Natural killer cell (primary cell): ENCODE data around the gene ETV6. TPM values are rescaled to one million over a fixed set of nuclear protein-coding genes. Genes with fewer than 3 reads are reported as not detected.

ENCODE experiments used
- ATAC-seq, 3 donors: fragments of 150-1000 bp in 2 of 3; fragments of 200-7000 bp in 1 of 3; cut with Tn5 transposase; 1 replicate in 1 of 3; 2 replicates in 2 of 3; pipeline ENCODE4 v1.10.0; 2021; ENCODE audit warnings: mild to moderate bottlenecking in 2 of 3, moderate library complexity in 2 of 3
- DNase-seq, 2 donors: peaks; one replicate each; pipeline versions ENCODE4 v3.0.0 to v3.0.0-alpha.2; 2013 to 2021; ENCODE audit warnings: mixed read lengths in 1 of 2
- H3K27ac ChIP-seq: one replicate; pipeline ENCODE4 v1.5.1; 2013; ENCODE audit warnings: mild to moderate bottlenecking, low read length
- H3K27me3 ChIP-seq: one replicate; pipeline ENCODE4 v1.6.1; 2013; ENCODE audit warnings: low read length; ENCODE audit not compliant: control insufficient read depth, insufficient read depth
- H3K36me3 ChIP-seq: one replicate; pipeline ENCODE4 v1.6.1; 2013; ENCODE audit warnings: low read length; ENCODE audit not compliant: control insufficient read depth, insufficient read depth
- H3K4me1 ChIP-seq: one replicate; pipeline ENCODE4 v1.6.1; 2013; ENCODE audit warnings: low read length; ENCODE audit not compliant: control insufficient read depth, insufficient read depth
- H3K4me3 ChIP-seq: one replicate; pipeline ENCODE4 v1.5.1; 2013; ENCODE audit warnings: low read length
- H3K9me3 ChIP-seq: one replicate; pipeline ENCODE4 v1.6.1; 2013; ENCODE audit warnings: low read length; ENCODE audit not compliant: control insufficient read depth, insufficient read depth
- H3K27ac Mint-ChIP-seq, 2 donors: one replicate each; pipeline ENCODE4 v1.8.0; 2022; ENCODE audit warnings: mild to moderate bottlenecking in 2 of 2, mixed read lengths in 2 of 2, moderate library complexity in 1 of 2
- H3K27me3 Mint-ChIP-seq, 2 donors: one replicate each; pipeline ENCODE4 v1.8.0; 2022; ENCODE audit warnings: low read depth in 2 of 2, mixed read lengths in 2 of 2
- H3K36me3 Mint-ChIP-seq: one replicate; pipeline ENCODE4 v1.8.0; 2022; ENCODE audit warnings: mixed read lengths
- H3K4me1 Mint-ChIP-seq, 2 donors: one replicate each; pipeline ENCODE4 v1.8.0; 2022; ENCODE audit warnings: mixed read lengths in 2 of 2
- H3K4me3 Mint-ChIP-seq: one replicate; pipeline ENCODE4 v1.8.0; 2022; ENCODE audit warnings: mild to moderate bottlenecking, moderate library complexity, mixed read lengths
- H3K9me3 Mint-ChIP-seq, 2 donors: one replicate each; pipeline ENCODE4 v1.8.0; 2022; ENCODE audit warnings: mixed read lengths in 2 of 2
- whole genome bisulfite sequencing: methylation state at CpG from one replicate; pipeline ENCODE4 v1.1.7; 2013; ENCODE audit warnings: missing lambda C conversion rate; ENCODE audit not compliant: insufficient coverage; 5-methylcytosine and 5-hydroxymethylcytosine counted together
- intact Hi-C: fragments of 100-400 bp; cut with micrococcal nuclease; formaldehyde crosslinking; loops from one replicate; pipeline ENCODE4 v1.14.2; 2022
- total RNA-seq, 4 donors: library from RNA; stranded (reverse); fragments of 120-200 nt in 1 of 4; gene quantifications; one replicate each; pipeline versions ENCODE4 v1.2.3 to v1.2.4, GENCODE V29; 2013 to 2022
- TF ChIP-seq, protein P1 (sequence below): fragments of 200-600 bp; IDR thresholded peaks from one replicate; pipeline ENCODE4 v1.8.0; 2022; ENCODE audit warnings: antibody characterized with exemption

ETV6 gene
- total RNA-seq, 3 donors from 2014 or later (not counting 1 experiment from before 2014, with no cell fraction given) = 38.9 to 49.5 (median 40.6) TPM

DNA sequence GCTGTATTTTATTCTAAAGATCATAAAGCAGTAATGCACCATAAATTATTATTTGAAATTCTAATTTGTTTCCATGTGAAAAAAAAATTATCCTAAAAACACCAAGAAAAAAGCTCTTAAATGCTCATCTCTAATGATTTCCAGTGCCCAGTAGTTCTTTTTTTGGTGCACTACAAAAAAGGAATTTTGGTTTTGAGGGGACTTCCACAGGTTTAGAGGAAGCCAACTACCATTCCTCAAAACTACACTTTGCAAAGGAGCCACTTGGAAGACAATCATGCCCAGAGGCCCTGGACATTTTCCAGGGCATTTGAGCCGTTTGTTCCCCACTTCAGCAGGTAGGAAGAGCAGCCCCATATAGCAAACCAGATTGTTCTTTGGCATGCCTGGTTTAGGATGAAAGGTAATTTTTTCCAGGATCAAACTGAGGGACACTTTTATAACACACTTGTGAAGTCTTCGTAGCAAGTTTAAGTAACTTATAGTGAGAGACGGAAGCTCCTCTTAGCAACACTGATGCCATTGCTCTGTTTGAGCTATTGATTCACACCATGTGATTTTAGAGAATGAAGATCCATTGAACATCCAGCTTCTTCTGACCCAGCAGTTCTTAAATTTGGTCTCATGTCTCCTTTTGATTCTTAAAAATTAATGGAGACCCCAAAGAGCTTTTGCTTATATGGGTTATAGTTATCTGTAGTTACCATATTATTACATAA is 187.9 kb downstream of the ETV6 start:
- H3K4me3 ChIP-seq = no peak overlapping the region
- WGBS = 91% methylated on average over 3 of the region's 3 CpGs
- peak overlapping the region; percentile 10 for H3K27ac ChIP-seq
- ATAC-seq = no peak
- no peak overlapping the region for H3K27ac Mint-ChIP-seq
- no peaks in the 10 kb centered on the region for H3K9me3 ChIP-seq
- no peaks in the 10 kb centered on the region for H3K36me3 Mint-ChIP-seq
- peaks cover 7 to 23% of the 10 kb centered on the region in 2 donors for H3K4me1 Mint-ChIP-seq
- TF ChIP-seq, protein P1, sequence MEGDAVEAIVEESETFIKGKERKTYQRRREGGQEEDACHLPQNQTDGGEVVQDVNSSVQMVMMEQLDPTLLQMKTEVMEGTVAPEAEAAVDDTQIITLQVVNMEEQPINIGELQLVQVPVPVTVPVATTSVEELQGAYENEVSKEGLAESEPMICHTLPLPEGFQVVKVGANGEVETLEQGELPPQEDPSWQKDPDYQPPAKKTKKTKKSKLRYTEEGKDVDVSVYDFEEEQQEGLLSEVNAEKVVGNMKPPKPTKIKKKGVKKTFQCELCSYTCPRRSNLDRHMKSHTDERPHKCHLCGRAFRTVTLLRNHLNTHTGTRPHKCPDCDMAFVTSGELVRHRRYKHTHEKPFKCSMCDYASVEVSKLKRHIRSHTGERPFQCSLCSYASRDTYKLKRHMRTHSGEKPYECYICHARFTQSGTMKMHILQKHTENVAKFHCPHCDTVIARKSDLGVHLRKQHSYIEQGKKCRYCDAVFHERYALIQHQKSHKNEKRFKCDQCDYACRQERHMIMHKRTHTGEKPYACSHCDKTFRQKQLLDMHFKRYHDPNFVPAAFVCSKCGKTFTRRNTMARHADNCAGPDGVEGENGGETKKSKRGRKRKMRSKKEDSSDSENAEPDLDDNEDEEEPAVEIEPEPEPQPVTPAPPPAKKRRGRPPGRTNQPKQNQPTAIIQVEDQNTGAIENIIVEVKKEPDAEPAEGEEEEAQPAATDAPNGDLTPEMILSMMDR = no peak
- peaks cover 16% of the 10 kb centered on the region for H3K4me1 ChIP-seq
- H3K36me3 ChIP-seq = peaks cover 15% of the 10 kb centered on the region
- no peak for DNase-seq
- no peak overlapping the region for H3K4me3 Mint-ChIP-seq
- intact Hi-C loops = no loop called here
- no peaks in the 10 kb centered on the region for H3K27me3 Mint-ChIP-seq
- no peaks in the 10 kb centered on the region for H3K27me3 ChIP-seq
- no peaks in the 10 kb centered on the region for H3K9me3 Mint-ChIP-seq

- no peak overlapping the region for H3K4me3 ChIP-seq
- Mint-ChIP-seq H3K36me3 (no peaks in the 10 kb centered on the region), H3K27ac (peak overlapping the region in 1 of 2 donors; percentile 29), H3K4me3 (no peak overlapping the region), H3K27me3 (no peaks in the 10 kb centered on the region), H3K9me3 (no peaks in the 10 kb centered on the region), H3K4me1 (peaks cover 5 to 23% of the 10 kb centered on the region in 2 donors)
- no peaks in the 10 kb centered on the region for H3K27me3 ChIP-seq
- H3K9me3 ChIP-seq = no peaks in the 10 kb centered on the region
- 74% methylated on average over 2 of the region's 2 CpGs for WGBS
- intact Hi-C loops = no loop called here
- ATAC-seq (no peak), DNase-seq (no peak)
- peaks cover 21% of the 10 kb centered on the region for H3K36me3 ChIP-seq
- no peak overlapping the region for H3K27ac ChIP-seq
- peaks cover 16% of the 10 kb centered on the region for H3K4me1 ChIP-seq
- TF ChIP-seq, protein P1 = no peak
Observed at GRCh38 chr12:11838403-11838802, 188.9 kb downstream of the ETV6 start.

DNA sequence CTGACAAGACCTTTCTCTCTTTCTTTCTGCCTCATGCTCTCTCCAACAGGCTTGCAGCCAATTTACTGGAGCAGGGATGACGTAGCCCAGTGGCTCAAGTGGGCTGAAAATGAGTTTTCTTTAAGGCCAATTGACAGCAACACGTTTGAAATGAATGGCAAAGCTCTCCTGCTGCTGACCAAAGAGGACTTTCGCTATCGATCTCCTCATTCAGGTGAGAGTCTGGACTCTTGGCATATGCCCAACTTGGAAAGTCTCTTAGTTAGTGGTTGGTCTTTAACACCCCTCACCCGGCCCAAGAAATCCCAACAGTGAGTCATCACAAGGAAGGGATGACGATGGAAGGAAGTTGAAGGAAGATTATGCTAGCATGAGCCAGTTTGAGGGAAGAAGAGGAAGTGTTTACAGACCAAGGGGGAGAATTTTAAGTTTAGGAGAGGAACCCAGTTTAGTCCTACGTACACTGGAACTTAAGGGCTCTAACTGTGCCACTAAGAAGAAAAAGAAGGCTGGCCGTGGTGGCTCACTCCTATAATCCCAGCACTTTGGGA is 189.7 kb downstream of the ETV6 start:
- Histone ChIP-seq H3K27me3 (no peaks in the 10 kb centered on the region), H3K4me1 (peaks cover 16% of the 10 kb centered on the region), H3K9me3 (no peaks in the 10 kb centered on the region), H3K27ac (no peak overlapping the region), H3K36me3 (peaks cover 26% of the 10 kb centered on the region), H3K4me3 (no peak overlapping the region)
- TF ChIP-seq, protein P1 = no peak
- intact Hi-C loops = no loop called here
- Mint-ChIP-seq H3K27ac (peak overlapping the region in 1 of 2 donors; percentile 3), H3K36me3 (no peaks in the 10 kb centered on the region), H3K4me1 (peaks cover 0 to 16% of the 10 kb centered on the region in 2 donors), H3K9me3 (no peaks in the 10 kb centered on the region), H3K4me3 (no peak overlapping the region), H3K27me3 (no peaks in the 10 kb centered on the region)
- no peak for DNase-seq
- no peak for ATAC-seq
- 79% methylated on average over 8 of the region's 8 CpGs for WGBS
